HepG2 (cell line): Measurements from ENCODE around the gene PRRT2. TPM values are rescaled to one million over a fixed set of nuclear protein-coding genes. Genes with fewer than 3 reads are reported as not detected.
A peak's percentile ranks its signal among the peaks of the same experiment; 100 is the strongest.

Experiments used
- CAMTA2 ChIP-seq: sonication (generic); formaldehyde crosslinking; IDR thresholded peaks from 2 replicates; pipeline ENCODE4 v1.4.0; 2020; ENCODE audit warnings: mild to moderate bottlenecking, missing genetic modification reagents, borderline replicate concordance
- HES4 ChIP-seq: sonication (generic); formaldehyde crosslinking; IDR thresholded peaks from 2 replicates; pipeline ENCODE4 v1.9.0; 2021; ENCODE audit warnings: mild to moderate bottlenecking, missing genetic modification reagents, borderline replicate concordance
- HOXA7 ChIP-seq: sonication (generic); formaldehyde crosslinking; IDR thresholded peaks from 2 replicates; pipeline ENCODE4 v1.8.1; 2022; ENCODE audit warnings: mild to moderate bottlenecking, missing genetic modification reagents, moderate library complexity
- LCORL ChIP-seq, 2 experiments: fragments of 450-650 bp in 1 of 2; sonication (generic) in 1 of 2; formaldehyde crosslinking in 1 of 2; IDR thresholded peaks; 2 replicates each; pipeline versions ENCODE4 v1.5.0 to v1.6.1; 2017 to 2020; ENCODE audit warnings: antibody characterized with exemption in 1 of 2, missing genetic modification reagents in 1 of 2
- NFE2 ChIP-seq: sonication (generic); formaldehyde crosslinking; IDR thresholded peaks from 2 replicates; pipeline ENCODE4 v1.4.0; 2020; ENCODE audit warnings: missing genetic modification reagents
- SMAD9 ChIP-seq: sonication (generic); formaldehyde crosslinking; IDR thresholded peaks from 2 replicates; pipeline ENCODE4 v1.5.1; 2020; ENCODE audit warnings: mild to moderate bottlenecking, missing genetic modification reagents
- SNAPC2 ChIP-seq: sonication (generic); formaldehyde crosslinking; IDR thresholded peaks from 2 replicates; pipeline ENCODE4 v1.8.1; 2022; ENCODE audit warnings: mild to moderate bottlenecking, missing genetic modification reagents
- TBX3 ChIP-seq: fragments of 450-650 bp; IDR thresholded peaks from 2 replicates; pipeline ENCODE4 v1.6.1; 2017; ENCODE audit warnings: antibody characterized with exemption, mild to moderate bottlenecking, inconsistent platforms, borderline replicate concordance
- USF2 ChIP-seq, 2 experiments: sonication (generic) in 1 of 2; formaldehyde crosslinking in 1 of 2; IDR thresholded peaks; 2 replicates each; pipeline versions ENCODE4 v1.5.1 to v1.6.1; 2011 to 2020; ENCODE audit warnings: borderline replicate concordance in 1 of 2, low read depth in 1 of 2, low read length in 1 of 2, mild to moderate bottlenecking in 1 of 2, missing genetic modification reagents in 1 of 2, moderate library complexity in 1 of 2
- ZNF180 ChIP-seq: sonication (generic); formaldehyde crosslinking; IDR thresholded peaks from 2 replicates; pipeline ENCODE4 v1.4.0; 2020; ENCODE audit warnings: low read depth, missing genetic modification reagents, borderline replicate concordance
- ZNF292 ChIP-seq: sonication (generic); formaldehyde crosslinking; IDR thresholded peaks from 2 replicates; pipeline ENCODE4 v1.8.1; 2022; ENCODE audit warnings: mild to moderate bottlenecking, low read depth, missing genetic modification reagents, borderline replicate concordance
- ZNF670 ChIP-seq: sonication (generic); formaldehyde crosslinking; IDR thresholded peaks from 2 replicates; pipeline ENCODE4 v1.8.0; 2022; ENCODE audit warnings: mild to moderate bottlenecking, missing genetic modification reagents, borderline replicate concordance
- ZNF775 ChIP-seq: sonication (generic); formaldehyde crosslinking; IDR thresholded peaks from 2 replicates; pipeline ENCODE4 v1.4.0; 2020; ENCODE audit warnings: missing genetic modification reagents, mild to moderate bottlenecking, moderate library complexity, borderline replicate concordance
- ZNF777 ChIP-seq: sonication (generic); formaldehyde crosslinking; IDR thresholded peaks from 2 replicates; pipeline ENCODE4 v1.4.0; 2020; ENCODE audit warnings: missing genetic modification reagents
- polyA plus RNA-seq, 8 experiments: library from polyadenylated mRNA; depleted of rRNA in 3 of 8; stranded (reverse) in 7 of 8; unstranded in 1 of 8; fragments of >200 nt; fragmentation: Illumina TruSeq in 4 of 8; extraction: Trizol in 4 of 8; gene quantifications; 2 replicates each; pipeline versions ENCODE4 v1.2.1 to v1.2.3, GENCODE V29; 2011 to 2016; ENCODE audit warnings: low read depth in 4 of 8, missing spikeins in 1 of 8, mixed read lengths in 1 of 8; ENCODE audit not compliant: insufficient read depth in 1 of 8
- total RNA-seq, 5 experiments: library from RNA; depleted of rRNA; stranded (reverse); fragments of >200 nt; fragmentation: Illumina TruSeq; extraction: Trizol; gene quantifications; 2 replicates each; pipeline ENCODE4 v1.2.3, GENCODE V29; 2016; ENCODE audit warnings: low read depth in 1 of 5
- TF ChIP-seq, protein P1 (sequence below): sonication (generic); formaldehyde crosslinking; IDR thresholded peaks from 2 replicates; pipeline ENCODE4; 2020; ENCODE audit warnings: missing genetic modification reagents, mild to moderate bottlenecking, borderline replicate concordance
- TF ChIP-seq, protein P2 (sequence below): fragments of 450-650 bp; IDR thresholded peaks from 2 replicates; pipeline ENCODE4 v1.6.1; 2017; ENCODE audit warnings: mild to moderate bottlenecking
- TF ChIP-seq, protein P3 (sequence below): sonication (generic); formaldehyde crosslinking; IDR thresholded peaks from 2 replicates; pipeline ENCODE4 v1.8.0; 2022; ENCODE audit warnings: missing genetic modification reagents, mild to moderate bottlenecking, borderline replicate concordance

Gene PRRT2
- total and polyA plus RNA-seq, 2 of the 13 experiments (the other 11 are each of a cell fraction or from before 2014, with no cell fraction given) = 0.51 to 1.1 TPM

DNA sequence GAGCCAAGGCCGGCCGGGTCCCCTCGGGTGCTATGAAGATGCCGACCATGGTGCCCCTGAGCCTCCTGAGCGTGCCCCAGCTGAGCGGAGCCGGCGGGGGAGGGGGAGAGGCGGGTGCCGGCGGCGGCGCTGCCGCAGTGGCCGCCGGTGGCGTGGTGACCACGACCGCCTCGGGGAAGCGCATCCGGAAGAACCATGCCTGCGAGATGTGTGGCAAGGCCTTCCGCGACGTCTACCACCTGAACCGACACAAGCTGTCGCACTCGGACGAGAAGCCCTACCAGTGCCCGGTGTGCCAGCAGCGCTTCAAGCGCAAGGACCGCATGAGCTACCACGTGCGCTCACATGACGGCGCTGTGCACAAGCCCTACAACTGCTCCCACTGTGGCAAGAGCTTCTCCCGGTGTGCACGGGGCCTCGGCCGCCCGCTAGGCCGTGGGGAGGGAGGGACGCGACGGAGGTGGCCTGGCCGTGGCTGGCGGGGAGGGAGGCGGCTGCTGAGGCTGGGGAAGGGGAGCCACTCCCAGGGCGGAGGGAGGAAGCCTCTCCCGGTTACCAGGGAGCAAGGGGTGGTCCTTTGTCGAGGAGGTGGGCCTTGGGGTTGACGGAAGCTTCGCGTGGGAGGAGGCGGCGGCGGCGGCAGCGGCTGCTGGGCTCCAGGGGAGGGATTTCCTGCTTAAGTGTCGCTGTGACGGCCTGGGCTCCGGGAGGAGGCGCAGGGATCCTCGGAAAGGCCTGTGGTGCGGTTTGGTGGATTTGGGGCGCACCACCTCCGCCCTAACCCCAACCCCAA lies 4.4 kb upstream of the PRRT2 start (continued):
- TF ChIP-seq CAMTA2 (CRISPR knock-in tag) = peak; percentile 99
- peak; percentile 86; the same call in 1 of the 2 replicates for TF ChIP-seq ZNF670 (CRISPR knock-in tag)
- TF ChIP-seq ZNF292 (CRISPR knock-in tag) = peak; percentile 44; the same call in 1 of the 2 replicates
- peak; percentile 85 for TF ChIP-seq ZNF777
- TF ChIP-seq, protein P1, sequence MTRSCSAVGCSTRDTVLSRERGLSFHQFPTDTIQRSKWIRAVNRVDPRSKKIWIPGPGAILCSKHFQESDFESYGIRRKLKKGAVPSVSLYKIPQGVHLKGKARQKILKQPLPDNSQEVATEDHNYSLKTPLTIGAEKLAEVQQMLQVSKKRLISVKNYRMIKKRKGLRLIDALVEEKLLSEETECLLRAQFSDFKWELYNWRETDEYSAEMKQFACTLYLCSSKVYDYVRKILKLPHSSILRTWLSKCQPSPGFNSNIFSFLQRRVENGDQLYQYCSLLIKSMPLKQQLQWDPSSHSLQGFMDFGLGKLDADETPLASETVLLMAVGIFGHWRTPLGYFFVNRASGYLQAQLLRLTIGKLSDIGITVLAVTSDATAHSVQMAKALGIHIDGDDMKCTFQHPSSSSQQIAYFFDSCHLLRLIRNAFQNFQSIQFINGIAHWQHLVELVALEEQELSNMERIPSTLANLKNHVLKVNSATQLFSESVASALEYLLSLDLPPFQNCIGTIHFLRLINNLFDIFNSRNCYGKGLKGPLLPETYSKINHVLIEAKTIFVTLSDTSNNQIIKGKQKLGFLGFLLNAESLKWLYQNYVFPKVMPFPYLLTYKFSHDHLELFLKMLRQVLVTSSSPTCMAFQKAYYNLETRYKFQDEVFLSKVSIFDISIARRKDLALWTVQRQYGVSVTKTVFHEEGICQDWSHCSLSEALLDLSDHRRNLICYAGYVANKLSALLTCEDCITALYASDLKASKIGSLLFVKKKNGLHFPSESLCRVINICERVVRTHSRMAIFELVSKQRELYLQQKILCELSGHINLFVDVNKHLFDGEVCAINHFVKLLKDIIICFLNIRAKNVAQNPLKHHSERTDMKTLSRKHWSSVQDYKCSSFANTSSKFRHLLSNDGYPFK (CRISPR knock-in tag) = peak; percentile 92
- TF ChIP-seq HES4 (CRISPR knock-in tag) = peak; percentile 100
- TF ChIP-seq, protein P2, sequence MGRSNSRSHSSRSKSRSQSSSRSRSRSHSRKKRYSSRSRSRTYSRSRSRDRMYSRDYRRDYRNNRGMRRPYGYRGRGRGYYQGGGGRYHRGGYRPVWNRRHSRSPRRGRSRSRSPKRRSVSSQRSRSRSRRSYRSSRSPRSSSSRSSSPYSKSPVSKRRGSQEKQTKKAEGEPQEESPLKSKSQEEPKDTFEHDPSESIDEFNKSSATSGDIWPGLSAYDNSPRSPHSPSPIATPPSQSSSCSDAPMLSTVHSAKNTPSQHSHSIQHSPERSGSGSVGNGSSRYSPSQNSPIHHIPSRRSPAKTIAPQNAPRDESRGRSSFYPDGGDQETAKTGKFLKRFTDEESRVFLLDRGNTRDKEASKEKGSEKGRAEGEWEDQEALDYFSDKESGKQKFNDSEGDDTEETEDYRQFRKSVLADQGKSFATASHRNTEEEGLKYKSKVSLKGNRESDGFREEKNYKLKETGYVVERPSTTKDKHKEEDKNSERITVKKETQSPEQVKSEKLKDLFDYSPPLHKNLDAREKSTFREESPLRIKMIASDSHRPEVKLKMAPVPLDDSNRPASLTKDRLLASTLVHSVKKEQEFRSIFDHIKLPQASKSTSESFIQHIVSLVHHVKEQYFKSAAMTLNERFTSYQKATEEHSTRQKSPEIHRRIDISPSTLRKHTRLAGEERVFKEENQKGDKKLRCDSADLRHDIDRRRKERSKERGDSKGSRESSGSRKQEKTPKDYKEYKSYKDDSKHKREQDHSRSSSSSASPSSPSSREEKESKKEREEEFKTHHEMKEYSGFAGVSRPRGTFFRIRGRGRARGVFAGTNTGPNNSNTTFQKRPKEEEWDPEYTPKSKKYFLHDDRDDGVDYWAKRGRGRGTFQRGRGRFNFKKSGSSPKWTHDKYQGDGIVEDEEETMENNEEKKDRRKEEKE = no peak
- TF ChIP-seq, protein P3, sequence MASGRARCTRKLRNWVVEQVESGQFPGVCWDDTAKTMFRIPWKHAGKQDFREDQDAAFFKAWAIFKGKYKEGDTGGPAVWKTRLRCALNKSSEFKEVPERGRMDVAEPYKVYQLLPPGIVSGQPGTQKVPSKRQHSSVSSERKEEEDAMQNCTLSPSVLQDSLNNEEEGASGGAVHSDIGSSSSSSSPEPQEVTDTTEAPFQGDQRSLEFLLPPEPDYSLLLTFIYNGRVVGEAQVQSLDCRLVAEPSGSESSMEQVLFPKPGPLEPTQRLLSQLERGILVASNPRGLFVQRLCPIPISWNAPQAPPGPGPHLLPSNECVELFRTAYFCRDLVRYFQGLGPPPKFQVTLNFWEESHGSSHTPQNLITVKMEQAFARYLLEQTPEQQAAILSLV (CRISPR knock-in tag) = peak; percentile 99
- TF ChIP-seq ZNF775 (CRISPR knock-in tag) = peak; percentile 86
- 0 out of 2 replicates have a peak, but pooled peaks have one; percentile 7 for TF ChIP-seq NFE2 (CRISPR knock-in tag)
- TF ChIP-seq LCORL (IDR thresholded peaks at IDR 0.05) = no peak
- TF ChIP-seq LCORL (CRISPR knock-in tag; IDR thresholded peaks at IDR 0.05) = peak; percentile 93
- peak; percentile 98 for TF ChIP-seq HOXA7 (CRISPR knock-in tag)
- TF ChIP-seq USF2 (IDR thresholded peaks at IDR 0.05; ENCODE audit: low read depth, low read length) = peak; percentile 65
- TF ChIP-seq USF2 (CRISPR knock-in tag; IDR thresholded peaks at IDR 0.05; ENCODE audit: borderline replicate concordance) = 0 out of 2 replicates have a peak, but pooled peaks have one; percentile 47
- TF ChIP-seq SNAPC2 (CRISPR knock-in tag) = peak; percentile 91
- TF ChIP-seq ZNF180 (CRISPR knock-in tag) = 0 out of 2 replicates have a peak, but pooled peaks have one; percentile 86
- TF ChIP-seq TBX3 = no peak
- TF ChIP-seq SMAD9 (CRISPR knock-in tag) = peak; percentile 93
